Sigmoid colon (tissue), 7 donors: ENCODE measurements around the gene CCDC38. TPM values are rescaled to one million over a fixed set of nuclear protein-coding genes. Genes with fewer than 3 reads are reported as not detected.

Source experiments
- DNase-seq: peaks from one replicate; pipeline ENCODE4 v3.0.0-alpha.2; 2019
- H3K27ac ChIP-seq, 4 donors: fragments of 200-600 bp; sonication (generic); one replicate each; pipeline ENCODE4 v1.5.1; 2016 to 2019; ENCODE audit warnings: mild to moderate bottlenecking in 1 of 4
- H3K27me3 ChIP-seq, 3 donors: fragments of 200-600 bp; sonication (generic); one replicate each; pipeline ENCODE4 v1.5.1; 2019; ENCODE audit warnings: mild to moderate bottlenecking in 1 of 3
- H3K36me3 ChIP-seq, 4 donors: fragments of 200-600 bp; sonication (generic); one replicate each; pipeline ENCODE4 v1.5.1; 2016 to 2019
- H3K4me1 ChIP-seq, 4 donors: fragments of 200-600 bp; sonication (generic); one replicate each; pipeline ENCODE4 v1.5.1; 2017 to 2019
- H3K4me3 ChIP-seq, 4 donors: fragments of 200-600 bp; sonication (generic); one replicate each; pipeline ENCODE4 v1.5.1; 2017 to 2019; ENCODE audit warnings: mild to moderate bottlenecking in 2 of 4, moderate library complexity in 1 of 4
- H3K9me3 ChIP-seq, 4 donors: fragments of 200-600 bp in 3 of 4; sonication (generic) in 3 of 4; one replicate each; pipeline versions ENCODE4 v1.5.1 to v1.6.1; 2013 to 2019
- EP300 ChIP-seq, 4 donors: sonication (generic); formaldehyde crosslinking; IDR thresholded peaks; one replicate each; pipeline ENCODE4 v1.6.1; 2017; ENCODE audit warnings: antibody characterized with exemption in 4 of 4
- POLR2A ChIP-seq, 2 donors: fragments of 450-650 bp; IDR thresholded peaks; one replicate each; pipeline ENCODE4 v1.6.1; 2016; ENCODE audit warnings: antibody characterized with exemption in 2 of 2, mild to moderate bottlenecking in 2 of 2, moderate library complexity in 2 of 2
- POLR2AphosphoS5 ChIP-seq, 4 donors: sonication (generic); formaldehyde crosslinking; IDR thresholded peaks; one replicate each; pipeline ENCODE4 v1.6.1; 2017; ENCODE audit warnings: antibody characterized with exemption in 4 of 4
- WGBS, 2 donors: extraction: QIAGEN DNeasy Blood & Tissue Kit; methylation state at CpG; one replicate each; pipeline ENCODE4 v1.1.7; 2013; 5-methylcytosine and 5-hydroxymethylcytosine counted together
- intact Hi-C: fragments of 100-400 bp; cut with DNase I; formaldehyde crosslinking; loops from one replicate; pipeline ENCODE4 v1.15.1; 2023
- polyA plus RNA-seq, 3 donors: library from polyadenylated mRNA; stranded (reverse); fragments of 200-250 nt; gene quantifications; one replicate each; pipeline ENCODE4 v1.2.3, GENCODE V29; 2013
- total RNA-seq, 4 donors: library from RNA; depleted of rRNA; stranded (reverse); fragments of >200 nt; gene quantifications; one replicate each; pipeline ENCODE4 v1.1.0, GENCODE V29; 2016
- TF ChIP-seq, protein P1 (sequence below), 4 experiments: fragments of 450-650 bp in 3 of 4; fragments of 200-600 bp in 1 of 4; IDR thresholded peaks; one replicate each; pipeline ENCODE4 v1.5.1; 2016 to 2019; ENCODE audit warnings: antibody characterized with exemption in 4 of 4, mild to moderate bottlenecking in 3 of 4, moderate library complexity in 2 of 4
- donor health status: healthy with polysubstance abuse.
- donor health status: Bipolar disorder and iron deficiency.
- donor health status: healthy.

The CCDC38 gene
- total and polyA plus RNA-seq, 7 donors, result not detected

DNA sequence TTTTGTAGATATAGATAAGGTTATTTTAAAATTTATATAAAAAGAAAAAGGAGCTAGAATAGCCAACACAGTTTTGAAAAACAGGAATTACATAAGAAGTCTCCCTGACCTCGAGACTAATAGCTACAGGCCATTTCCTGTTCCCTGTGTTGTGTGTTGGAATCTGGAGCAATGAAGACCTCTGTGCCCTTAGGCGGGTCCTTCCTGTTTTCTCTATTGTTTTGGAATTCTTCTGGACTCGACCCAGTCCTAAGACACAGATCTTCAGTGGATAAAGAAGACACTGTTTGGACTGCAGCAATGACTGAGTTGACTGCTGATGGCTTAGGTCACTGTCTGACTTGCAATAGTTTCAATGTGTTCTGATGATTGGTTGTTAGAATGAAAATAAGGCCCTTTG, 57.4 kb downstream of the CCDC38 start:
- H3K4me3 ChIP-seq, result no peak overlapping the region
- no peak for TF ChIP-seq EP300 (IDR thresholded peaks at IDR 0.05)
- no peak for TF ChIP-seq POLR2AphosphoS5 (IDR thresholded peaks at IDR 0.05)
- TF ChIP-seq POLR2A (IDR thresholded peaks at IDR 0.05), result no peak
- TF ChIP-seq, protein P1, sequence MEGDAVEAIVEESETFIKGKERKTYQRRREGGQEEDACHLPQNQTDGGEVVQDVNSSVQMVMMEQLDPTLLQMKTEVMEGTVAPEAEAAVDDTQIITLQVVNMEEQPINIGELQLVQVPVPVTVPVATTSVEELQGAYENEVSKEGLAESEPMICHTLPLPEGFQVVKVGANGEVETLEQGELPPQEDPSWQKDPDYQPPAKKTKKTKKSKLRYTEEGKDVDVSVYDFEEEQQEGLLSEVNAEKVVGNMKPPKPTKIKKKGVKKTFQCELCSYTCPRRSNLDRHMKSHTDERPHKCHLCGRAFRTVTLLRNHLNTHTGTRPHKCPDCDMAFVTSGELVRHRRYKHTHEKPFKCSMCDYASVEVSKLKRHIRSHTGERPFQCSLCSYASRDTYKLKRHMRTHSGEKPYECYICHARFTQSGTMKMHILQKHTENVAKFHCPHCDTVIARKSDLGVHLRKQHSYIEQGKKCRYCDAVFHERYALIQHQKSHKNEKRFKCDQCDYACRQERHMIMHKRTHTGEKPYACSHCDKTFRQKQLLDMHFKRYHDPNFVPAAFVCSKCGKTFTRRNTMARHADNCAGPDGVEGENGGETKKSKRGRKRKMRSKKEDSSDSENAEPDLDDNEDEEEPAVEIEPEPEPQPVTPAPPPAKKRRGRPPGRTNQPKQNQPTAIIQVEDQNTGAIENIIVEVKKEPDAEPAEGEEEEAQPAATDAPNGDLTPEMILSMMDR (IDR thresholded peaks at IDR 0.05), result no peak
- no peaks in the 10 kb centered on the region for H3K36me3 ChIP-seq
- no peaks in the 10 kb centered on the region for H3K27me3 ChIP-seq
- intact Hi-C loops, result no loop called here
- no peaks in the 10 kb centered on the region for H3K4me1 ChIP-seq
- WGBS, 2 donors, result 57 to 59% methylated on average over 3 of the region's 3 CpGs
- H3K9me3 ChIP-seq, result no peaks in the 10 kb centered on the region
- no peak for DNase-seq
- H3K27ac ChIP-seq, result no peak overlapping the region

DNA sequence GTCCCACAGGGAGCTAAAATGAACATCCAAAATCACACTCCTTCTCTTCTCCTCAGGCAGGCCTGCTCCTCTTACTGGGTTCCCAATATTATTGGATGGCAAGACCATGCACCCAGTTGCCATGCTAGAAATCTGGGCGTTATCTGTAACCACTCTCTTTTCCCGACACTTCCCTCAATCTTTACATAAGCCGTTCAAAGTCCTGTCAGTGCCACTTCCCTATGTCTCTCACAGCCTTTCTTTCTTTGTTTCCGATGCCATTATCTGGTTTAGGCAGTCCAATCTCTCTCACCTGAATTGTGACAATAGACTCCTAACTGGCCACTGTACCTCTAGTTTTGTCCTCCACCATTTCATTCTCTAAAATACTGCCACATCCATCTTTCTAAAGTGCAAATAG, 59.5 kb downstream of the CCDC38 start:
- DNase-seq, result no peak
- WGBS, 2 donors, result 19 to 65% methylated on average over 4 of the region's 4 CpGs
- intact Hi-C loops, result no loop called here
- H3K36me3 ChIP-seq, result no peaks in the 10 kb centered on the region
- TF ChIP-seq POLR2AphosphoS5 (IDR thresholded peaks at IDR 0.05) (no peak), POLR2A (IDR thresholded peaks at IDR 0.05) (no peak)
- TF ChIP-seq, protein P1 (IDR thresholded peaks at IDR 0.05), result no peak
- H3K4me1 ChIP-seq, result no peaks in the 10 kb centered on the region
- no peak overlapping the region for H3K4me3 ChIP-seq
- H3K27me3 ChIP-seq, result no peaks in the 10 kb centered on the region
- no peak overlapping the region for H3K27ac ChIP-seq
- no peaks in the 10 kb centered on the region for H3K9me3 ChIP-seq

DNA sequence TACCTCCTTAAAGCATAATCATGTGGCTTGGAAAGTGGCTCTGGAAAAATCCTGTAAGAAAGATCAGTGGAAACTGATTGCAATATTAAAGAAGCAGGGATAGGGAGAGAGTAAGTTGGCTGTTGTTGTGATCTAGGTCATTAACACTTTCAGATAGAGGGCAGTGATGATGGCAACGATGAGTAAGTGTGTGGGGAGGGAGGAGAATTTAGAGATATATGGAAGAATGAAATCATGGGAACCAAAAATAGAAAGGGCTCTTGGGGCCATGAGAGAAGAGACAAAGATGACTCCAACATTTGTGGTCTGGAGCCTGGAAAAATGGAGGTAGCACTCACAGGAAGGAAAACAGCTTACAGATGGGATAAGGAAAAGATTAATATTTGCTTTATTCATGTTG, 60.3 kb downstream of the CCDC38 start:
- Histone ChIP-seq H3K4me3 (no peak overlapping the region), H3K4me1 (no peaks in the 10 kb centered on the region), H3K27me3 (no peaks in the 10 kb centered on the region), H3K27ac (no peak overlapping the region), H3K36me3 (no peaks in the 10 kb centered on the region), H3K9me3 (no peaks in the 10 kb centered on the region)
- no peak for TF ChIP-seq EP300 (IDR thresholded peaks at IDR 0.05)
- DNase-seq, result no peak
- intact Hi-C loops, result no loop called here
- 71 to 73% methylated on average over 1 of the region's 1 CpG for WGBS, 2 donors

DNA sequence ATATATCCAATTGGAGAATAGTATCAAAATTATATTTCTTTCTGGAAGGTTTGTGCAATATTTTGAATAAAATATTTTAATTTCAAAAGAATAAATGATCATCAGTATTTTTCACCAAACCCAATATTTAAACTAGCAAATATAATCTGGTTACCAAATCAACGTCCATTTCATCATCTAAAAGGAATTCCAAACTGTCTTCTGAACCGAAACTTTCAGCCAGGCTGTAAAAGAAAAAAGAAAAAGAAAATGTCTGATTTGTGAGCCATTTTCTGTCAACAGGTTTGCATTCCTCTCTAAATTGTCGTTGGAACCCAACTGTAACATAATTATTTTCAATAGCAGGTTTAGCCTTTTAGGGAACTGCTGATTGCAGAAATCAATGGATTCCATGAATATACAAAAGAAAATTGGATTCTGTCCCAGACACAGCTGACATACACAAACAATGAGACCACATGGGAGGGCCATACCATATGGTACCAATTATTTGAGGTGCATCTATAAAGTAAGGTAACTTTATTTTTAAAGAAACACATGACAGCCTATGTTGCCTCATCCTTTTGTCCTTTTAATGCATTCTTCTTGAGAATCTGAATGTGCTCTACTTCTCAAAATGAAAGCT, 61.0 kb downstream of the CCDC38 start:
- TF ChIP-seq, protein P1 (IDR thresholded peaks at IDR 0.05), result no peak
- TF ChIP-seq POLR2A (IDR thresholded peaks at IDR 0.05), result no peak
- TF ChIP-seq EP300 (IDR thresholded peaks at IDR 0.05), result no peak
- TF ChIP-seq POLR2AphosphoS5 (IDR thresholded peaks at IDR 0.05), result no peak
- Histone ChIP-seq H3K27ac (no peak overlapping the region), H3K4me1 (no peaks in the 10 kb centered on the region), H3K9me3 (no peaks in the 10 kb centered on the region), H3K36me3 (no peaks in the 10 kb centered on the region), H3K27me3 (no peaks in the 10 kb centered on the region), H3K4me3 (no peak overlapping the region)
- 49 to 72% methylated on average over 3 of the region's 3 CpGs for WGBS, 2 donors
- DNase-seq, result no peak
- intact Hi-C loops, result no loop called here

DNA sequence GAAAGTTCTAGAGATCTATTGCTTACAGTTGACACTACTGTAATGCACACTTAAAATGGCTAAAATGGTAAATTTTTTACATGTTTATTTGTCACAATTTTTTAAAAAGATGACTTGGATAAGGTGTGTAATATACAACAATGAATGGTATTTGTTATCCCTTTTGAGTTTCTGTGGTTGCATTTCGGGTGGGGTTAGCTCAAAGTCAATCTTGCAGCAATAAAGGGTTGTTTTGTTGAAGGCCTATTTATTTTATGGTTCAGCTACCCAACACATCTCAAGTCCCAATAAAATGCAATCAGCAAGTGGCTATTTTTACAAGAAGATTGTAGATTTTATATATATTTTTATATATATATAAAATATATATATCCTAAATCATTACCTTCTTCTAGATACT, 61.5 kb downstream of the CCDC38 start:
- no peak for TF ChIP-seq EP300 (IDR thresholded peaks at IDR 0.05)
- TF ChIP-seq POLR2AphosphoS5 (IDR thresholded peaks at IDR 0.05), result no peak
- intact Hi-C loops, result no loop called here
- Histone ChIP-seq H3K9me3 (no peaks in the 10 kb centered on the region), H3K27me3 (no peaks in the 10 kb centered on the region), H3K4me3 (no peak overlapping the region), H3K36me3 (no peaks in the 10 kb centered on the region), H3K27ac (no peak overlapping the region), H3K4me1 (no peaks in the 10 kb centered on the region)
- 15 to 69% methylated on average over 1 of the region's 1 CpG for WGBS, 2 donors
- no peak for DNase-seq

DNA sequence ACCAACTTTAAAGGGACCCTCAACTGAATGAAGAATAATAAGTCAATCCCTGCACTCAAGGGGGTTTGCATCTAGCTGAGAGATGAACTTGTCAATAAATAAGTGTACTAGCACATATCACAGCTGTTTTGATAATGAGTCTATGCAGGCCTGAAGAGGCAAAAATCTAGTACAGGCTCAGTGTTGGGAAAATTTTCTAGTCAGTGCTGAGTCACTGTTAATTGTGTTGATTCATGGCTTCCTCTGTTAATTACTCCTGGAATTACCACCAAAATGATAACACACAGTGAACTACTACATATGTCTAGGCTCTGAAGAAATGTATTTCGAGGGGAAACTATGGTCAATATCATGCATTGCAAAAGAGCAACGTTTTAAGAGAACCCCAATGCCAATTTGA, 64.8 kb downstream of the CCDC38 start:
- 53 to 89% methylated on average over 2 of the region's 2 CpGs for WGBS, 2 donors

More for the DNA sequence above, 64.8 kb downstream of the CCDC38 start:
- TF ChIP-seq POLR2A (IDR thresholded peaks at IDR 0.05) (no peak), EP300 (IDR thresholded peaks at IDR 0.05) (no peak), POLR2AphosphoS5 (IDR thresholded peaks at IDR 0.05) (no peak)
- TF ChIP-seq, protein P1 (IDR thresholded peaks at IDR 0.05), result no peak
- Histone ChIP-seq H3K4me3 (no peak overlapping the region), H3K36me3 (no peaks in the 10 kb centered on the region), H3K27me3 (no peaks in the 10 kb centered on the region), H3K27ac (no peak overlapping the region), H3K9me3 (no peaks in the 10 kb centered on the region), H3K4me1 (no peaks in the 10 kb centered on the region)
- DNase-seq, result no peak
- intact Hi-C loops, result no loop called here
